T-helper 1 cell treated with Interleukin-12 subunit alpha and Interleukin-12 subunit beta and Interleukin-4 antibody, amounts not matched to agents 30 μg/mL and 1 μg/mL, for 36 hours (primary cell): ENCODE results near the gene BTK.

Experiments
- H3K27ac Mint-ChIP-seq: one replicate; pipeline ENCODE4 v1.8.0; 2021; ENCODE audit warnings: mild to moderate bottlenecking, mixed read lengths
- H3K27me3 Mint-ChIP-seq: one replicate; pipeline ENCODE4 v1.8.0; 2021; ENCODE audit warnings: low read depth, mixed read lengths
- H3K36me3 Mint-ChIP-seq: one replicate; pipeline ENCODE4 v1.8.0; 2021; ENCODE audit warnings: low read depth, mixed read lengths
- H3K4me1 Mint-ChIP-seq: one replicate; pipeline ENCODE4 v1.8.0; 2021; ENCODE audit warnings: low read depth, mixed read lengths
- H3K4me3 Mint-ChIP-seq: one replicate; pipeline ENCODE4 v1.8.0; 2021; ENCODE audit warnings: mild to moderate bottlenecking, moderate library complexity, mixed read lengths
- H3K9me3 Mint-ChIP-seq: one replicate; pipeline ENCODE4 v1.8.0; 2021; ENCODE audit warnings: mixed read lengths

The BTK gene

DNA sequence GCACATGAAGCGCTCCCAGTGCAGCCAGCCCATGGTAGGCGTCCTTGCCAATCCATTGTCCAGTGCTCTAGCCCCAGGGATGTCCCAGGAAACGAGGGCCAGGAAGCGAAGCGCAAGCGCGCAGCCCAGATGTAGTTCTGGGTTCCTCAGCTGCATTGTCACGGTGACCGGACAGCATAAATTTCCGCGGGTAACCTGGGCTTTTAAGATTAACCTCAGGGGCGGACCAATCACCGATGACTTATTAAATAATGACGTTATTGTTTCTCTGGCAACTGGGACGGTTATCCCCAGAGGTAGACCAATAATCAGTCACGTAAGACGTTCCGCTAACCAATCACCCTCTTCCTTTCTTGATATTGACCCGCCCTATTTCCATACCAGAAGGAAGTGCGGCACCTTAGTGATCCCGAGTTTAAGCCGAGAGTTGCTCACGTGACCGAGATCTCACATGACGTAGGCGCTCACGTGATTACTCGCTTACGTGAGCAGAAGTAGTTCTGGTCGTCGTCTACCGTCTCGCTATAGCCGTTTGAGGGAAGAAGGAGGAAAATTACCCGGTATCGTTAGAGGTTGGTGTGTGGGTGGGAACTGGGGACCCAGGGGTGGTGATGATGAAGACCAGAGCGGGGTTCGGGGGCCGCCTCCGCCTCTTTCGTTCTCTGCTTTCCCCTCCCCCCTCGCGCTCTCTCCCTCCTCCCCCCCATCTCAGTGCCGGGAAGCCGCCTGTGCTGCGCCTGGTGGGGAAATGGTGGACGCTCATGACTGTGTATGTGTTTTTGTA, 21.9 kb upstream of the BTK start, which contains the start of the genes GLA and HNRNPH2:
Gene GLA, minus strand, starts transcription at position 178 of the 784 bp plus-strand sequence. Its CDS starts 22 bp downstream, at position 156.
Gene HNRNPH2, plus strand, starts transcription at position 475 of the 784 bp plus-strand sequence. CDS start 3,767 bp downstream, outside the sequence.
- peak within 1 kb of the TSS; percentile 98 for H3K27ac Mint-ChIP-seq
- H3K36me3 Mint-ChIP-seq: peaks cover 21% of the 10 kb centered on the region
- H3K4me3 Mint-ChIP-seq: peak within 1 kb of the TSS; percentile 99
- H3K27me3 Mint-ChIP-seq: no peaks in the 10 kb centered on the region
- H3K4me1 Mint-ChIP-seq: peaks cover 28% of the 10 kb centered on the region
- no peaks in the 10 kb centered on the region for H3K9me3 Mint-ChIP-seq

DNA sequence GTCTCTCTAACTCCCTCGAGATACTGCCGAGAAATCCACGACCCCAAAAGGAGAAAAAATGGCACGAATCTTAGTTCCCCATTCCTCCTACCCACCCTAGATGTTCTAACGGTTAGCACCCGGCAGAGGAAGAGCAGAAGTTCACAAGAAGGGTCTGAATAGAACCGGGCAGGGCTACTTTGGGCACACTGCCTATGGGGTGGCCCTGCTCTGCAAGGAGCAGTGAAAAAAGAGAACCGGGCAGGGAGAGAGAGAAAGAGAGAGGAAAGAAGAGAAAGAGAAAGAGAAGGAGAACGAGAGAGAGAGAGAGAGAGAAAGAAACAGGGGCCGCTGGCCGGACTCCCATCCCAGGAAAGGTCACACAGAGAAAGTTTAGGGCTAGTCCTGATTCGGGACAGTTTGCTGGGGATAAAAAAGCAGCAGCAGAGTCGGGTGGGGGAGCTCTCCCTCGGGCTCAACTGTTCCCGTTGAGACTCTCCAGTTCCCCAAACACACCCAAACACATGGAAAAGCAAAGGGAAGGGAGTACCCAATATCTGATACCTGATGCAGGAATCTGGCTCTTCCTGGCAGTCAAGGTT, 21.3 kb upstream of the BTK start:
- peak overlapping the region; percentile 99 for H3K4me3 Mint-ChIP-seq
- peaks cover 17% of the 10 kb centered on the region for H3K36me3 Mint-ChIP-seq
- peaks cover 23% of the 10 kb centered on the region for H3K4me1 Mint-ChIP-seq
- H3K9me3 Mint-ChIP-seq: no peaks in the 10 kb centered on the region
- H3K27me3 Mint-ChIP-seq: no peaks in the 10 kb centered on the region
- H3K27ac Mint-ChIP-seq: peak overlapping the region; percentile 98

DNA sequence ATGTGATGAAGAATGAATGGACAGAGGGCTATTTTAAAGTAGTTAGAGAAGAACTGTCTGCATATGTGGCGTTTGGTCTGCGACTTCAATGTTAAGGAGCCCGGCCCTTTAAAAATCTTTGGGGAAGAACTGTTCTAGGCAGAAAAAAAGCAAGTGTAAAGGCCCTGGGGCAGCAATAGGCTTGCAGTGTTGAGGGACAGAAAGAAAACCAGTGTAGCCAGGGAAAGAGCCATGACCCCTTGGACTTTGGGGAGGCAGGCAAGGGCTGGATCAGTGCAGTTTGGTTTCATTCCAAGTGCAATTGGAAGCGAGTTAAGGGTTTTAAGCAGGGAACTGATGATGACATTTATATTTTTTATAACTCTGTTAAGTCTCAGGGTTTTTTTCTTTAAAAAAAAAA, 13.8 kb upstream of the BTK start:
- Mint-ChIP-seq H3K9me3 (no peaks in the 10 kb centered on the region), H3K4me3 (no peak overlapping the region), H3K4me1 (no peaks in the 10 kb centered on the region), H3K27me3 (no peaks in the 10 kb centered on the region), H3K36me3 (peaks cover 25% of the 10 kb centered on the region), H3K27ac (no peak overlapping the region)

- Mint-ChIP-seq H3K27ac (no peak overlapping the region), H3K4me3 (no peak overlapping the region), H3K36me3 (peaks cover 24% of the 10 kb centered on the region)
Observed at GRCh38 chrX:101398694-101399093, 12.7 kb upstream of the BTK start.

DNA sequence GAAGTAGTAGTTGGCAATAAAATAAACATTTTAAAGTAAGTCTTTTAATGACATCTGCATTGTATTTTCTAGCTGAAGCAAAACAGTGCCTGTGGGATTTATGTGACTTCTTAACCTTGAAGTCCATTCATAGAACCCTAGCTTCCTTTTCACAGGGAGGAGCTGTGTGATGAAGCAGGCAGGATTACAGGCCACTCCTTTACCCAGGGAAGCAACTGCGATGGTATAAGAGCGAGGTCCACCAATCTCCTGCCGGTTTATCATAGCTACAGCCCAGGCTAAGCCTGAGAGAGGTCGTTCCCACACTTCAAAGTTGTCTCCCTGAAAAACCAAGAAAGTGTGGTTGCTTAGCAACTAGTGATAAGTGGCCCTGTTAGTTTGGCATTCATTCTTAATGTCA, 11.8 kb upstream of the BTK start:
- H3K4me1 Mint-ChIP-seq: peaks cover 4% of the 10 kb centered on the region
- H3K36me3 Mint-ChIP-seq: peaks cover 30% of the 10 kb centered on the region
- H3K4me3 Mint-ChIP-seq: no peak overlapping the region
- no peaks in the 10 kb centered on the region for H3K27me3 Mint-ChIP-seq
- H3K9me3 Mint-ChIP-seq: no peaks in the 10 kb centered on the region
- H3K27ac Mint-ChIP-seq: no peak overlapping the region

More at GRCh38 chrX:101398694-101399093, 12.7 kb upstream of the BTK start:
- Mint-ChIP-seq H3K4me1 (peaks cover under 1% of the 10 kb centered on the region), H3K27me3 (no peaks in the 10 kb centered on the region), H3K9me3 (no peaks in the 10 kb centered on the region)

GRCh38 chrX:101395789-101396188, 9.8 kb upstream of the BTK start:
- H3K27ac Mint-ChIP-seq: no peak overlapping the region
- peaks cover 39% of the 10 kb centered on the region for H3K36me3 Mint-ChIP-seq
- H3K4me3 Mint-ChIP-seq: no peak overlapping the region
- H3K27me3 Mint-ChIP-seq: no peaks in the 10 kb centered on the region
- H3K9me3 Mint-ChIP-seq: no peaks in the 10 kb centered on the region
- peaks cover 9% of the 10 kb centered on the region for H3K4me1 Mint-ChIP-seq

DNA sequence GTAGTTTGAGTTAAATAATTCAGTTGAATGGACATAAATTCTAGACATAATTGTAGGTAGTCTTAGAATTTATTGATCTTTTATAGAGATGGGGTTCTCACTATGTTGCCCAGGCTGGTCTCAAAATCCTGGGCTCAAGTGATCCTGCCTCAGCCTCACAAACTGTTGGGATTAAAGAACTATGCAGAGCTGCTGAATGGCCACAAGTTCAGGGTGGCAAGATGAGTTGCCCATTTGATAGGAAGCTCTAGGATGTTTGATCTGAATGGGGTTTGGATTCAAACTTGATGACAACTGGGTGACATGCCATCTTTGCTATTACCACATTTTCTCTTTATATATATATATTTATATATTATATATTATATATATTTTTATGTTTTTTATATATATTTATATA, 8.4 kb upstream of the BTK start:
- H3K4me3 Mint-ChIP-seq: no peak overlapping the region
- no peak overlapping the region for H3K27ac Mint-ChIP-seq
- H3K27me3 Mint-ChIP-seq: no peaks in the 10 kb centered on the region
- no peaks in the 10 kb centered on the region for H3K9me3 Mint-ChIP-seq
- peaks cover 10% of the 10 kb centered on the region for H3K4me1 Mint-ChIP-seq
- H3K36me3 Mint-ChIP-seq: peaks cover 29% of the 10 kb centered on the region

DNA sequence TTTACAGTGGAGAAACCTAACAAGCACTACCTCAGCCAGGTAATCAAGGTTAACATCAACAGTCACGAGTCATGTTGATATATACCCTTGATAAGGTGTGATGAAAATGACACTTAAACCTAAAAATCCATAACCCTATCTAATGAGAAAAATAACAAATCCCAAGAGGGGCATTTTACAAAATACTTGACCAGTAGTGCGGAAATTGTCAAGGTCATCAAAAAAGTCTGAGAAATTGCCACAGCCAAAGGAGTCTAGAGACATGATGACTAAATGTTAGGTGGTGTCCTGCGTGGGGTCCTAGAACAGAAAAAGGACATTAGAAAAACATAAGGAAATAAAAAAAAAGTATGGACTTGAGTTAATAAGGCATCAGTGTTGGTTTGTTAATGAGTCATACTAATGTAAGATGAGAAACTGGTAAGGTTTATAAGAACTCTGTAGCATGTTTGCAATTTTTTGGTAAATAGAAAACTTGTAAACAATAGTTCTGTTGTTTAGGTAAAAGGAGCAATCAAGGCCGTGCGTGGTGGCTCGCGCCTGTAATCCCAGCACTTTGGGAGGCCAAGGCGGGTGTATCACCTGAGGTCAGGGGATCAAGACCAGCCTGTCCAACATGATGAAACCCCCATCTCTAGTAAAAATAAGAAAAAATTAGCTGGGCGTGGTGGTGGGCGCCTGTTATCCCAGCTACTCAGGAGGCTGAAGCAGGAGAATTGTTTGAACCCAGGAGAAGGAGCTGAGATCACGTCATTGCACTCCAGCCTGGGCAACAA, 7.7 kb upstream of the BTK start:
- no peaks in the 10 kb centered on the region for H3K9me3 Mint-ChIP-seq
- H3K36me3 Mint-ChIP-seq: peaks cover 29% of the 10 kb centered on the region
- H3K27me3 Mint-ChIP-seq: no peaks in the 10 kb centered on the region
- H3K4me3 Mint-ChIP-seq: peak overlapping the region; percentile 34
- peaks cover 10% of the 10 kb centered on the region for H3K4me1 Mint-ChIP-seq
- no peak overlapping the region for H3K27ac Mint-ChIP-seq

GRCh38 chrX:101391831-101392230, 5.8 kb upstream of the BTK start:
- H3K27me3 Mint-ChIP-seq: no peaks in the 10 kb centered on the region
- H3K27ac Mint-ChIP-seq: peak overlapping the region; percentile 88
- peaks cover 29% of the 10 kb centered on the region for H3K36me3 Mint-ChIP-seq
- H3K9me3 Mint-ChIP-seq: no peaks in the 10 kb centered on the region
- H3K4me3 Mint-ChIP-seq: peak overlapping the region; percentile 95
- H3K4me1 Mint-ChIP-seq: peaks cover 10% of the 10 kb centered on the region

- peaks cover 29% of the 10 kb centered on the region for H3K36me3 Mint-ChIP-seq
- no peaks in the 10 kb centered on the region for H3K9me3 Mint-ChIP-seq
- H3K27ac Mint-ChIP-seq: peak within 1 kb of the TSS; percentile 88
Observed at GRCh38 chrX:101390664-101391525, 4.9 kb upstream of the BTK start, which contains the start of gene RPL36A. TSS of gene RPL36A (plus strand) at chrX:101391011. CDS start at chrX:101391044, 33 bp downstream.

GRCh38 chrX:101388604-101389003, 2.6 kb upstream of the BTK start:
- no peaks in the 10 kb centered on the region for H3K27me3 Mint-ChIP-seq
- H3K27ac Mint-ChIP-seq: no peak overlapping the region
- no peaks in the 10 kb centered on the region for H3K9me3 Mint-ChIP-seq
- H3K4me1 Mint-ChIP-seq: peaks cover 9% of the 10 kb centered on the region
- H3K36me3 Mint-ChIP-seq: peaks cover 19% of the 10 kb centered on the region
- H3K4me3 Mint-ChIP-seq: no peak overlapping the region

More at GRCh38 chrX:101390664-101391525, 4.9 kb upstream of the BTK start, which contains the start of gene RPL36A:
- Mint-ChIP-seq H3K4me3 (peak within 1 kb of the TSS; percentile 95), H3K27me3 (no peaks in the 10 kb centered on the region), H3K4me1 (peaks cover 10% of the 10 kb centered on the region)

GRCh38 chrX:101386542-101386885, 523 bp upstream of the BTK start:
- Mint-ChIP-seq H3K9me3 (no peaks in the 10 kb centered on the region), H3K4me3 (no peak overlapping the region), H3K36me3 (peaks cover 3% of the 10 kb centered on the region), H3K27me3 (no peaks in the 10 kb centered on the region), H3K27ac (no peak overlapping the region), H3K4me1 (peaks cover 3% of the 10 kb centered on the region)

DNA sequence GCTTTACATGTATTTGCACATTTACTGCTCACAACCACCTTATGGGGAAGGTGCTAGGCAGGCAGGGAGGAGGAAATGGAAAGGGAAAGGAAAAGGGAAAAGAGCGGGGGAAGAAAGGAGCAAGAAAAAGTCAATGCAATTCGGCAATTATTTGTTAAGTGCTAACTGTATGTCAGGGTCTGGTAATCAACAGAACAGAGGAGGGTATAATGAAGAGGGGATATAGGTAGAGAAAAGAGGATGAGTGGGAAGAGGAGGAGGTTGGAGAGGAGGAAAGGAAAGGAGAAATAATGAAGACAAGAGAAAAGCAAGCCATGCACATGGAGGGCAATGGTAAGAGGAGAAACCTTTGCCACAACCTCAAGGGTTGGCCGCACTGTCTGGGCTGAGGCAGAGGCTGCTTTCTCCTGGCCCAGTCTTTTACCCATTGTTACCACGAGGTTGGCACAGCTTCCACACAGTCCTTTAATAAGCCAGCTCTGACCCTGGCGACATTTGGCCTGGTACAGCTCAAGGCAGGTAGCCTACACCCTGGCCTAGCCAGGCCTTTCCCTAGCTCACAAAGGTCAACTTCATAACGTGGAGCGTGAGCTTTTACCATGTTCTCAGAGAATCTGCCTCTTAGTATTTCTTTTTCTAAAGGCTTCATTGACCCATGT, 836 bp downstream of the BTK start:
- no peaks in the 10 kb centered on the region for H3K36me3 Mint-ChIP-seq
- H3K9me3 Mint-ChIP-seq: no peaks in the 10 kb centered on the region
- H3K27ac Mint-ChIP-seq: no peak overlapping the region
- no peaks in the 10 kb centered on the region for H3K4me1 Mint-ChIP-seq
- H3K27me3 Mint-ChIP-seq: no peaks in the 10 kb centered on the region
- no peak overlapping the region for H3K4me3 Mint-ChIP-seq
